ENCODE measurements around the gene ATG16L2. TPM values are rescaled to one million over a fixed set of nuclear protein-coding genes. Genes with fewer than 3 reads are reported as not detected.

Gene ATG16L2, protein sequence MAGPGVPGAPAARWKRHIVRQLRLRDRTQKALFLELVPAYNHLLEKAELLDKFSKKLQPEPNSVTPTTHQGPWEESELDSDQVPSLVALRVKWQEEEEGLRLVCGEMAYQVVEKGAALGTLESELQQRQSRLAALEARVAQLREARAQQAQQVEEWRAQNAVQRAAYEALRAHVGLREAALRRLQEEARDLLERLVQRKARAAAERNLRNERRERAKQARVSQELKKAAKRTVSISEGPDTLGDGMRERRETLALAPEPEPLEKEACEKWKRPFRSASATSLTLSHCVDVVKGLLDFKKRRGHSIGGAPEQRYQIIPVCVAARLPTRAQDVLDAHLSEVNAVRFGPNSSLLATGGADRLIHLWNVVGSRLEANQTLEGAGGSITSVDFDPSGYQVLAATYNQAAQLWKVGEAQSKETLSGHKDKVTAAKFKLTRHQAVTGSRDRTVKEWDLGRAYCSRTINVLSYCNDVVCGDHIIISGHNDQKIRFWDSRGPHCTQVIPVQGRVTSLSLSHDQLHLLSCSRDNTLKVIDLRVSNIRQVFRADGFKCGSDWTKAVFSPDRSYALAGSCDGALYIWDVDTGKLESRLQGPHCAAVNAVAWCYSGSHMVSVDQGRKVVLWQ
- total RNA-seq, result 10 to 100 TPM; 42.6 to 61.9 TPM
- 10 to 100 TPM; 60.8 to 86.0 TPM for polyA plus RNA-seq
- long read RNA-seq, donor 1, transcript ATG16L2-214 (3 exons, 1,492 nt), result major isoform, 9 of 23 reads
- long read RNA-seq, donor 1, partial matches to known transcripts, result 12 of 23 reads
- long read RNA-seq, donor 1, other reads (novel, unspliced or antisense), result 0 of 23 reads
- long read RNA-seq, donor 2, partial matches to known transcripts, result 0 of 1 reads
- long read RNA-seq, donor 2, other reads (novel, unspliced or antisense), result 0 of 1 reads
- long read RNA-seq, donor 3, transcript ATG16L2-214 (3 exons, 1,492 nt), result major isoform, 5 of 11 reads
- long read RNA-seq, donor 3, partial matches to known transcripts, result 5 of 11 reads
- long read RNA-seq, donor 3, other reads (novel, unspliced or antisense), result 0 of 11 reads
- long read RNA-seq, donor 4, partial matches to known transcripts, result 7 of 9 reads
- long read RNA-seq, donor 4, other reads (novel, unspliced or antisense), result 0 of 9 reads
- long read RNA-seq, donor 5, transcript ATG16L2-214 (3 exons, 1,492 nt), result major isoform, 12 of 22 reads
- long read RNA-seq, donor 5, partial matches to known transcripts, result 7 of 22 reads
- long read RNA-seq, donor 5, other reads (novel, unspliced or antisense), result 0 of 22 reads

DNA sequence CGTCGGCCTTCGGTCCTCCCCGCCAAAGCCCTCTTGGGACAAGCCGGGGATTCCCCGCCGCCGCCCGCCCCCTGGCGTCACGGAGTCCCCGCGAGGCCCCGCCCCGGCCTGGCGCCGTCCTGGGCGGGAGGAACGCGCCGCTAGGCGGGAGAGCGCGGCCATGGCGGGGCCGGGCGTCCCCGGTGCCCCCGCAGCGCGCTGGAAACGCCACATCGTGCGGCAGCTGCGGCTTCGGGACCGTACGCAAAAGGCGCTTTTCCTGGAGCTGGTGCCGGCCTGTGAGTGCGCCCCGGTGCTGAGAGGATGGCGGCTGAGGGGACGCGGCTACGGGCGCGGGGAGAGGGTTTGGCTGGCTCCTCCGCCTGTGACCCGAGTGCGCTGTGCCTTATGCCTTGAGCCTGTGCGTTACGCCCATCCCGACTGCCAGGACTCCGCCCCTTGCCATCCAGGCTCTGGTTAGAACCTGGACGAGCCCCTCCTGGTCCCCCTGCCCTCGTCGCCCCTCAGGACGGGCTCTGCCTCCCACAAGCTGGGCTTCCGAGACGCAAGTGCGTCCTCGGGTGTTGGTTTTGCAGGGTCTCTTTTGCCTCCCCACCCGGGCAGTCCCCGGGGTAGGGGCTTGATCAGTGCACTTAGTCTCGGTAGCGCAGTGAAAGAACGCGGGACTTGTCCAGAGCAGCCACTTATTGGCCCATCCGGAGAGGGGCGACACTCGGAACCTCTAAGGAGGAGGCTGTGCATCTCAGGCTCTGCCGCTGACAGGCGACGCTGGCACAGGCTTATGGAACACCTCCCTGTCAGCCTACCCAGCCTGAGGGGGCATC is at the start of gene ATG16L2:
TSS of gene ATG16L2 (plus strand) at position 126 of the 824 bp plus-strand sequence. CDS start at position 161, 35 bp downstream.
- DNase-seq (peak; percentile 91 to 93 (median 91)), ATAC-seq (ENCODE audit: insufficient read depth, low FRiP score) (peak; percentile 93)
- Histone ChIP-seq H3K36me3 (ENCODE audit: control insufficient read depth in 4 of 4, insufficient read depth in 4 of 4, low read length in 4 of 4) (peaks cover 0 to 16% (median 8%) of the 10 kb centered on the region in 4 donors), H3K27ac (ENCODE audit: low read depth in 1 of 2, low read length in 1 of 2) (peak within 1 kb of the TSS; percentile 98 to 99), H3K27me3 (ENCODE audit: control insufficient read depth in 3 of 3, insufficient read depth in 3 of 3, low read length in 2 of 3) (no peaks in the 10 kb centered on the region), H3K4me1 (ENCODE audit: control insufficient read depth in 5 of 5, insufficient read depth in 5 of 5, low read length in 5 of 5) (peaks cover 8 to 19% (median 14%) of the 10 kb centered on the region in 5 donors), H3K9me3 (ENCODE audit: control insufficient read depth in 4 of 4, insufficient read depth in 3 of 4, low read length in 3 of 4) (peaks cover 0 to 2% (median 0%) of the 10 kb centered on the region in 4 donors), H3K4me3 (peak within 1 kb of the TSS; percentile 90), H3K9ac (ENCODE audit: insufficient read depth in 1 of 2, low read length in 2 of 2) (peak within 1 kb of the TSS; percentile 51 to 81)
- no peak for TF ChIP-seq CTCF (IDR thresholded peaks at IDR 0.05; ENCODE audit: control extremely low read depth, extremely low read depth)
- 0% methylated on average over 60 to 75 of the region's 75 CpGs for WGBS, 2 donors

DNA sequence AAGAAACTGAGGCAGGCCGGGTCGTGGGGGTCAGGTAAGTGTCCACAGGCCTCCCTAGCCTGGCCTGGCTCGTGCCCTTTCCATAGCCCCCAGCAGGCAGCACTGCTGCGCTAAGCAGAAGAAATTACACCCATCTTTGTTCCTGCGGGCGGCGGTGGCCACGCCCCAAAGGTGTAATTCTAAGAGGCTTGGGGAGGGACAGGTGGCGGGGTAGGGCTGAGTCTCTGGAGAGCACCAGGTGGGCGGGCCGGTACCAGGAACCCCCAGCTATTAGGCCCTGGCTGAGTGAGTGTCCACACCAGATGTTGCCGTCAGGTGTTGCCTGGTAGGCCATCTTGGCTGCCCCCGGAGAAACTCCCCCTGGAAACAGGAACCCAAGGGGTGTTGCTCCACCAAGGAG is 49.7 kb upstream of the ATG16L2 start:
- Histone ChIP-seq H3K9ac (ENCODE audit: insufficient read depth in 1 of 2, low read length in 2 of 2) (no peak overlapping the region), H3K36me3 (ENCODE audit: control insufficient read depth in 4 of 4, insufficient read depth in 4 of 4, low read length in 4 of 4) (no peaks in the 10 kb centered on the region), H3K9me3 (ENCODE audit: control insufficient read depth in 4 of 4, insufficient read depth in 3 of 4, low read length in 3 of 4) (no peaks in the 10 kb centered on the region), H3K4me1 (ENCODE audit: control insufficient read depth in 5 of 5, insufficient read depth in 5 of 5, low read length in 5 of 5) (peaks cover 0 to 13% (median 0%) of the 10 kb centered on the region in 5 donors), H3K4me3 (no peak overlapping the region), H3K27me3 (ENCODE audit: control insufficient read depth in 3 of 3, insufficient read depth in 3 of 3, low read length in 2 of 3) (no peaks in the 10 kb centered on the region), H3K27ac (ENCODE audit: low read depth in 1 of 2, low read length in 1 of 2) (peak overlapping the region in 1 of 2 donors; percentile 16)
- DNase-seq (peak in 1 of 3 donors; percentile 42), ATAC-seq (ENCODE audit: insufficient read depth, low FRiP score) (peak; percentile 75)
- TF ChIP-seq CTCF (IDR thresholded peaks at IDR 0.05; ENCODE audit: control extremely low read depth, extremely low read depth), result no peak
- 68 to 88% methylated on average over 13 of the region's 13 CpGs for WGBS, 2 donors

Measured in lung (tissue), 16 donors.